Pulmonary artery endothelial cell (primary cell): ENCODE measurements around the gene NRTN. TPM values are rescaled to one million over a fixed set of nuclear protein-coding genes. Genes with fewer than 3 reads are reported as not detected.
"Not testable (repeated sequence)": the region's sequence is repeated elsewhere in the genome, so short reads cannot be mapped to it uniquely, and the experiment has no call there.

Experiments used
- DNase-seq: peaks from one replicate; pipeline ENCODE4 v3.0.0-alpha.2; 2011; ENCODE audit warnings: low read depth, low spot score
- total RNA-seq: library from RNA; depleted of rRNA; stranded (reverse); fragments of >200 nt; gene quantifications from 2 replicates; pipeline ENCODE4 v1.2.3, GENCODE V29; 2014

Gene NRTN
- total RNA-seq, 1 donor from 2014 or later: 0.13 TPM

DNA sequence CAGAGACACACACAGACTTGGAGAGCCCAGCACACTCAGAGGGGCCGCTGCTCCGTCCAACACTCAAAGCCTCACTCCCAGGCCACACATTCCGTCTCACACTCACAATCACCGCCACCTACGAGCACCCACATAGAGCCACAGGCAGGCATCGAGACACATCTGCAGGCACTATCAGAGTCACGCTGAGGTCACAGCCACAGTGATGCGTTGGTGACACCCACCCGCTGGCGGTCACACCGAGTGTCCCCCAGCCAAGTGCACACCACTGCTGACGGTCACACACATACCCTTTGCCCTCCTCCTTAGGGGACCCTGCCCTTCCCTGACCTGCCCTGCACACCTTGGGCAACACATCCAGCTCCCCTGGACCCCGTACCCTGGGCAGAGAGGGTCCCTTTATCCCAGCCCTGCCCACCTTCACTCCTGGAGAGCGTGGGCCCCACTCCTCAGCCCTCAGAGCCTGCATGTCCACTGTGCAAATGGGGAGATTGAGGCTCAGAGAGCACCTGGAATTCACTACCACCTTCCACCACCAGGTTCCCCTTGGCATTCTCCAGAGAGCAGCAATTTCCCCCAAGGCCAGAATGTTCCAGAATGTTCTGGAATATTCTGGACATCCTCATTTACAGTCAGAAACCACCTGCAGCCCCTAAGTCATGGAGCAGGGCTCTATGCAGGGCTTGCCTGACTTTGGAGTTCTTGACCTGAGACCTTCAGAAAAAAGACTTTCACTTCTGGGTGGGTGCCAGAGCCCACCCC is 60.0 kb downstream of the NRTN start:
- no peak for DNase-seq

DNA sequence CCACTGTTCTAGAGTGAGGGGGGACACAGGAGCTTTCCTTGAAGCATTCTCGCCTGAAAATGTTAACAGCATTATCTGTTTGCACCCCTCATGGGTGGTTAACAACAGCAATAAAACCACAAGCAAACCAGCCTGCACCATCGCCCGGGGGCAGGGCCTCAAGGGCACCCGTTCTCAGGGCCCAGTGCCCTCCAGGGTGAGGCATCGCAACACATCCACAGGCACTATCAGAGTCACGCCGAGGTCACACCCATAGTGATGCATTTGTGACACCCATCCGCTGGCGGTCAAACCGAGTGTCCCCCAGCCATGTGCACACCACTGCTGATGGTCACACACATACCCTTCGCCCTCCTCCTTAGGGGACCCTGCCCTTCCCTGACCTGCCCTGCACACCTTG is 60.9 kb downstream of the NRTN start:
- DNase-seq: no peak

DNA sequence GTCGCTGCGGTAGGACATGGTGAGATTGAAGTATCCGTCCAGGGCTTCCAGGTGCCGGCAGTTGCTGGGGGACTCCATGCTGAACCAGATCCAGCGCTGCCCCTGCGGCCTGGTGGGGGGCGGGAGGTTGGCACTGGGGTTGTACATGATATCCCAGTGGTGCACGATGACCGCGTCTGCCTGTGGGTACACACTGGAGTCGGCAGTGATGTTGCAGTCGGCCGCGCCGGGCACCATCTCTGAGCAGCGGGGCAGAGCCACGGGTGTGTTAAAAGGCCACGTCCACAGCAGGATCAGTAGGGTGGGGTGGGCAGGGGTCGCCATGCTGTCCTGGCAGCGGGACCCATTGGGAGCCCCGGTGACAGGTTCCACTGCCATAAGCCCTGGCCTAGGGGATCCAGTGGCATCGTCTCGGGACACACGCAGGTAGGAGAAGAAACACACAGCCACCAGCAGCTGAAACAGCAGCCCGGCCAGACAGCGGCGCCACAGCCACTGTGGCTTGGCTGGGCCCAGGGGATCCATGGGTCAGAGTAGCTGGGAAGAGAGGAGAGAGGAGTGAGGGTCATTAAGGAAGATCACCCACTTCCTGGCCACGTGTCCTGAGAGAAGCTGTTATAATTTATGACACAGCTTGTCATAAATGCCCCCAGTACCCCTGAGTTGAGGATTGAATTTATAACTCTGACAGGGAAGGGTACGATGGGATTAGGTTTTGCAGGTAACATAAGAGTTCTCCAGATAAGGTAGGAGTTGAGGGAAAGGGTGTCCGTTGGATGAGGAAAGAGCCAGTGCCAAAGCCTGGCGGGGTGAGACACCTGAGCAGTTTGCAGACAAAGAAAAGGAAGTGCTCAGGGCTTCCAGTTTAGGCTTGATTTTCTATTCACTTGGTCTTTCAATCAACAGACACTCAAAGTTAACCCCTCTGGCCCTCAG is 62.6 kb downstream of the NRTN start:
- no peak for DNase-seq

DNA sequence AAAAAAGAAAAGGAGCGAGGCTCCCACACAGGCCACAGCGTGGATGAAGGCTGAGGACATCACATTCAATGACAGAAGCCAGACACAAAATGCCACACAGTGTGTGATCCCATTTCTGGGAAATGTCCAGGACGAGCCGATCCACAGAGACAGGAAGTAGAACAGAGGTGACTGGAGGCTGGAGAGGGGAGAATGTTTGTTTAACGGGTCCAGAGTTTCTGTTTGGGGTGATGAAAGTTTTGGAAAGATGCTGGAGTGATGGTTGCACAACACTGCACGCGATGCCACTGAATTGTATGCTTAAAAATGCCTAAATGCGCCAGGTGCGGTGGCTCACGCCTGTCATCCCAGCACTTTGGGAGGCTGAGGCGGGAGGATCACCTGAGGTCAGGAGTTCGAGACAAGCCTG is 66.1 kb downstream of the NRTN start:
- DNase-seq: no peak

DNA sequence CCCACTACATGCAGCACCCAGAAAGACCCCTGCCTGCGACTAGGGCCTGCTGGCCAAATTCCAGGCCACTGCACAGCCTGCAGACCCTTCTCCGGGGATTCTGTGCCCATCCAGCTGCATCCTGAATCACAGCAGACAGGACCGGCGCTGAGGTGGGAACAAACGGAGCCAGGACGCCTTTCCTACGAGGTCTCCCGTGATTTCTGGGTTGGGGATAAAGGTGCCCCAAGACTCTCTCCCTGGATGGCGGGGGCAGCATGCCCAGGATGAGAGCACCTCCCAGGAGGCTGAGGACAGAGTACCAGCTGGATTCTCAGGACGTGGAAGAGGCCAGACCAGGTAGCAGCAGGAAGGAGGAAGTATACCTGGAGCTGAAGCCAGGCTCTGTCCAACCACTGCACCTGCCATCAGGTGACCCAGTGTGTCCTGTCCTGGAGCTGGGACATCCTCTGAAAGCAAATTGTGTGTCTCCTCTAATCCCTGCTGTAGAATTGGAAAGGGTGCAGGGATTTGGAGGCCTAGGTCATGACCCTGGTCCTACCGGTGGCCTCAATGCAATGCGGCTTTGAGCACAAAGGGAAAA is 68.8 kb downstream of the NRTN start:
- no peak for DNase-seq

DNA sequence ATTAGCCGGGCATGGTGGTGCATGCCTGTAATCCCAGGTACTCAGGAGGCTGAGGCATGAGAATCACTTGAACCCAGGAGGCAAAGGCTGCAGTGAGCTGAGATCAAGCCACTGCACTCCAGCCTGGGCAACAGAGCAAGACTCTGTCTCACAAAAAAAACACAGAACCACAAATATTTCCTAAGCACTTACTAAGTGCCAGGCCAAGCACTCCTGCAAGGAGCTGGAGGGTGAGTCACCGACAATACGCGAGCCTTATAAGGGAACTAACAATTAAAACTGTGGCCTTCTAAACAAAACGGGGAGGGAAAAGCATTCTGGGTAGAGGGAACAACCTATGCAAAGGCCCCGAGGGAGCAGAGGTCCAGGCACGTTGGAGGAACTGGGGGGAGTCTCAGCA is 69.6 kb downstream of the NRTN start:
- not testable (repeated sequence) for DNase-seq

DNA sequence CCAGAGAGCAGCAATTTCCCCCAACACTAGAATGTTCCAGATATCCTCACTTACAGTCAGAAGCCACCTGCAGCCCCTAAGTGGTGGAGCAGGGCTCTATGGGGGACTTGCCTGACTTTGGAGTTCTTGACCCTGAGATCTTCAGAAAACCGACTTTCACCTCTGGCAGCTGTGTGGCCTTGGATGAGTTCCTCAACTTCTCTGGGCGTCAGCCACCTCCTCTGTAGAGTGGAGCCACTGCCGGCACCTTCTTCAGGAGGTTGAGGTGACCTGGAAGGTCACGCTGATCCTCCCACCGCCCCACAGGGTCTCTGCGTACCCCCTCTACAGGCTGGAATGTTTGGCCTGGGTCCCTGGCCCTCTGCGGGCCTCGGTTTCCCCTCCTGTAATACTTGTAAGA is 72.6 kb downstream of the NRTN start:
- DNase-seq: no peak

DNA sequence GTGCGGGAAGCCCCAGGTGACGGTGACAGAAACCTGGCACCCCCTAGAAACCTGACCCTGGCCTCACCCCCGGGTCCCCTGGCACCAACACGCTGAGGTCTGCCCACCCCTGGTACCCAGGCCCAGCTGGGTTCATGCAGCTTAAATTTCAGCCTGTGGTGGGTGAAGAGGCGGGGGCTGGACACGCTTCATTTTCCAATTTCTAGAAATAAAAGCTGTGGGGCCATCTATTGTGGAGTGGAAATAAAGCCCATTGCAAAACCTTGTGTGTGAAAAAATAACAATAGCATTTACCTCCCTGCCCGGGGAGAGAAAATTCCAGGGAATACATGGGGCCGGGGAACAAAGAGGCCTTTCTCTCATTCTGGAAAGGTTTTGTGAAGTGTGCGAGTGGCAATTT is 73.0 kb downstream of the NRTN start:
- no peak for DNase-seq

Other genes starting within 250 kb of the NRTN start
- gene TINCR, start 237.1 kb upstream of the NRTN start, total RNA-seq: 0.11 TPM in 1 of 2 replicates, not detected in the other
- gene SAFB2, start 182.3 kb upstream of the NRTN start, total RNA-seq: 29.0 and 56.6 TPM in 2 replicates
- 68.5 and 88.1 TPM in 2 replicates for gene SAFB, start 182.0 kb upstream of the NRTN start, total RNA-seq
- 26.1 and 60.3 TPM in 2 replicates for gene MICOS13, start 124.6 kb upstream of the NRTN start, total RNA-seq
- 5.4 and 6.5 TPM in 2 replicates for gene HSD11B1L, start 124.0 kb upstream of the NRTN start, total RNA-seq
- 388 and 866 TPM in 2 replicates for gene RPL36, start 114.8 kb upstream of the NRTN start, total RNA-seq
- gene LONP1, start 84.9 kb upstream of the NRTN start, total RNA-seq: 91.4 and 116 TPM in 2 replicates
- gene CATSPERD, start 84.4 kb upstream of the NRTN start, total RNA-seq: not detected in 2 replicates
- 0.33 and 0.63 TPM in 2 replicates for gene PRR22, start 20.3 kb upstream of the NRTN start, total RNA-seq
- 32.3 and 41.7 TPM in 2 replicates for gene DUS3L, start 13.9 kb upstream of the NRTN start, total RNA-seq
- not detected in 2 replicates for gene FUT6, start 34.6 kb downstream of the NRTN start, total RNA-seq
- gene FUT3, start 46.4 kb downstream of the NRTN start, total RNA-seq: not detected in 2 replicates
- not detected in 2 replicates for gene FUT5, start 65.5 kb downstream of the NRTN start, total RNA-seq
- 183 and 303 TPM in 2 replicates for gene NDUFA11, start 98.7 kb downstream of the NRTN start, total RNA-seq
- gene VMAC, start 99.8 kb downstream of the NRTN start, total RNA-seq: 3.8 and 4.4 TPM in 2 replicates
- 1.6 TPM in 2 replicates for gene CAPS, start 109.2 kb downstream of the NRTN start, total RNA-seq
- 36.4 and 42.4 TPM in 2 replicates for gene RANBP3, start 173.1 kb downstream of the NRTN start, total RNA-seq